ENCODE measurements around the gene NAA10.
A peak's percentile ranks its signal among the peaks of the same experiment; 100 is the strongest.

NAA10 gene

GRCh38 chrX:153927922-153928760 lies 6.7 kb downstream of the NAA10 start:
- DNase-seq = peak; percentile 94

GRCh38 chrX:153927672-153927921 lies 7.2 kb downstream of the NAA10 start:
- no peak for DNase-seq

- peak; percentile 95 for DNase-seq
These were observed 7.8 kb downstream of the NAA10 start for GRCh38 chrX:153926858-153927671.

- DNase-seq = no peak
These were observed 8.3 kb downstream of the NAA10 start for GRCh38 chrX:153926552-153926857.

GRCh38 chrX:153925739-153926551 lies 8.9 kb downstream of the NAA10 start, which contains the start of gene ARHGAP4:
TSS of gene ARHGAP4 (minus strand) at chrX:153926264. CDS start at chrX:153926202, 62 bp downstream.
- peak; percentile 51 for DNase-seq

- DNase-seq = no peak
These were observed 9.5 kb downstream of the NAA10 start for GRCh38 chrX:153925387-153925738.

GRCh38 chrX:153924149-153924861 lies 10.5 kb downstream of the NAA10 start:
- peak; percentile 60 for DNase-seq

GRCh38 chrX:153922932-153923857 lies 11.6 kb downstream of the NAA10 start:
- DNase-seq = peak; percentile 18

GRCh38 chrX:153921511-153922446 lies 13.1 kb downstream of the NAA10 start:
- DNase-seq = no peak

GRCh38 chrX:153921070-153921469 lies 13.8 kb downstream of the NAA10 start:
- no peak for DNase-seq

GRCh38 chrX:153920546-153920945 lies 14.3 kb downstream of the NAA10 start:
- DNase-seq = no peak

GRCh38 chrX:153919281-153919680 lies 15.6 kb downstream of the NAA10 start:
- DNase-seq = no peak

GRCh38 chrX:153917869-153918268 lies 17.0 kb downstream of the NAA10 start:
- no peak for DNase-seq

- DNase-seq = no peak
These were observed 21.1 kb downstream of the NAA10 start for GRCh38 chrX:153913701-153914100.

- no peak for DNase-seq
These were observed 21.6 kb downstream of the NAA10 start for GRCh38 chrX:153913211-153913610.

- DNase-seq = no peak
These were observed 23.0 kb downstream of the NAA10 start for GRCh38 chrX:153911798-153912197.

- DNase-seq = no peak
These were observed 24.4 kb downstream of the NAA10 start for GRCh38 chrX:153910446-153910845.

GRCh38 chrX:153909980-153910360 lies 24.9 kb downstream of the NAA10 start:
- no peak for DNase-seq

GRCh38 chrX:153909024-153909979 lies 25.5 kb downstream of the NAA10 start:
- DNase-seq = no peak
